Myocyte (in vitro differentiated cells): ENCODE results near the gene PPP1R13L. TPM values are rescaled to one million over a fixed set of nuclear protein-coding genes. Genes with fewer than 3 reads are reported as not detected.
A peak's percentile ranks its signal among the peaks of the same experiment; 100 is the strongest.
"Not testable (repeated sequence)": the region's sequence is repeated elsewhere in the genome, so short reads cannot be mapped to it uniquely, and the experiment has no call there.

Experiments
- DNase-seq: peaks from one replicate; pipeline ENCODE4 v3.0.0-alpha.2; 2012; ENCODE audit warnings: low read depth
- total RNA-seq: library from RNA; depleted of rRNA; stranded (reverse); fragments of >200 nt; gene quantifications from 2 replicates; pipeline ENCODE4 v1.2.3, GENCODE V29; 2014

PPP1R13L gene
- total RNA-seq, 1 donor from 2014 or later: 1.3 TPM

DNA sequence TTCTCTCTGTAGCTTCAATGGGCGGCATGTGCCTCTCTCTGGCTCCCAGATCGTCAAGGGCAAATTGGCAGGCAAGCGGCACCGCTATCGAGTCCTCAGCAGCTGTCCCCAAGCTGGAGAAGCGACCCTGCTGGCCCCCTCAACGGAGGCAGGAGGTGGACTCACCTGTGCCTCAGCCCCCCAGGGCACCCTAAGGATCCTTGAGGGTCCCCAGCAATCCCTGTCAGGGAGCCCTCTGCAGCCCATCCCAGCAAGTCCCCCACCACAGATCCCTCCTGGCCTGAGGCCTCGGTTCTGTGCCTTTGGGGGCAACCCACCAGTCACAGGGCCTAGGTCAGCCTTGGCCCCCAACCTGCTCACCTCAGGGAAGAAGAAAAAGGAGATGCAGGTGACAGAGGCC lies 3.3 kb upstream of the PPP1R13L start:
- no peak for DNase-seq

- DNase-seq: not testable (repeated sequence)
Measured at GRCh38 chr19:45407585-45407984, 2.7 kb upstream of the PPP1R13L start.

- DNase-seq: no peak
Measured at GRCh38 chr19:45407091-45407375, 2.2 kb upstream of the PPP1R13L start.

- peak; percentile 90 for DNase-seq
Measured at GRCh38 chr19:45406226-45407090, 1.6 kb upstream of the PPP1R13L start, which contains the start of gene POLR1G. Gene POLR1G, plus strand, starts transcription at chr19:45406644. Its CDS starts 53 bp downstream, at chr19:45406697.

DNA sequence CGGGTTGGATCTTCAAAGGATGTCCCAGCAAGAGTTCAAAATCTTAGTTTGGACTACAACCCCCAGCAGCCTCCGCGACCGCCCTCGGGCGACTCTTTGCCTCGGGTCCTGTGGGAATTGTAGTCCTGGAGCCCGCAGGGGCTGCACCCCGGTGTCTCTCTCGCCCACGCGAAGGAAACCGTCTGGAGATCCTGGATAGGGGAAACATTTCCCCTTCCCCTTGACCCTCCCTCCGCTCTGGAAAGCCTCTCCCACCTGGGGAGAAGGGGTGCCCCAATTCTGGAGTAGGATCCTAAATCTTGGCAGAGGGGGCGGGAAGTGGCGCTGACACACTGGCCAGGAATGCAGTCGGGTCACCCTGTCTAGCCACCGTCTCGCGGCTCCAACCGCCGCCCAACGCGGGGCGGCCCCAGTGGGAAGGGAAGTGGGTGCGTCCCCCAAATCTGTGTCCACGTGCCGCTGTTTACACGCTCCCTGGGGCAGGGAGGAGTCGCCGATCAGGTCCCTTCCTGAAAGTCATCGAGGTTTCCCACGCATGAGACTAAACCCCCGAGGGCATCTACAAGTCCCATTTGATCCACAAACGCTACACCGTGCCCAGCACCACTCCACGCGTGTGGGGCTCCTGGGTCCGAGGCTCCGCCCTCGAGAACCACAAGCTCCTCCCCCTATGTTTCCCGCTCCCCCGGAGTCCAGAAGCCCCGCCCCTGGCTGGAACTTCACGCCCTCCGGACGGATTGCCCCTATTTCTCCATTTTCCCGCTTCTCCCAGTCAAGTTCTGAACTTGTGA lies 761 bp upstream of the PPP1R13L start:
- DNase-seq: peak; percentile 86

- DNase-seq: no peak
Measured at GRCh38 chr19:45403781-45404556, 900 bp downstream of the PPP1R13L start.

GRCh38 chr19:45403272-45403671 lies 1.6 kb downstream of the PPP1R13L start:
- no peak for DNase-seq

GRCh38 chr19:45402298-45403061 lies 2.4 kb downstream of the PPP1R13L start:
- DNase-seq: peak; percentile 41

- DNase-seq: no peak
Measured at GRCh38 chr19:45401815-45402214, 3.1 kb downstream of the PPP1R13L start.

- no peak for DNase-seq
Measured at GRCh38 chr19:45400192-45400591, 4.7 kb downstream of the PPP1R13L start.

- DNase-seq: no peak
Measured at GRCh38 chr19:45395821-45396617, 8.8 kb downstream of the PPP1R13L start.

GRCh38 chr19:45391871-45392665 lies 12.8 kb downstream of the PPP1R13L start:
- DNase-seq: no peak

DNA sequence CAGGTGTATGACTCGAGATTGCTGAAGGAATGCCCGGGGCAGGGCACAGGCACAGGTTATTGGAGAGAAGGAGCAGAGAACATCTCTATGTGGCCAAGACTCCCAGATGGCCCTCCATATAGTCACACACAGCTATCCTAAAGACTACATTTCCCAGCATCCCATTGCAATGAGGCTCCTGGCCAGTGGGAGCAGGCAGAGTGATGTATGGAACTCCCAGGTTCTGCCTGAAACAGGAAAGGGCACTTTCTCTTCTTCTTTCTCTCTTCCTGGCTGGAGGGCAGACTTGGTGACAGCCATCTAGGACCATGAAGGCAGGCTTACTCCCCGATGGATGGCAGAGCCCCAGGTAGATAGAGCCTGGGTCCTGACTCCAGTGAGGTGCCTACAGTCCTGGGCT lies 13.5 kb downstream of the PPP1R13L start:
- DNase-seq: no peak

DNA sequence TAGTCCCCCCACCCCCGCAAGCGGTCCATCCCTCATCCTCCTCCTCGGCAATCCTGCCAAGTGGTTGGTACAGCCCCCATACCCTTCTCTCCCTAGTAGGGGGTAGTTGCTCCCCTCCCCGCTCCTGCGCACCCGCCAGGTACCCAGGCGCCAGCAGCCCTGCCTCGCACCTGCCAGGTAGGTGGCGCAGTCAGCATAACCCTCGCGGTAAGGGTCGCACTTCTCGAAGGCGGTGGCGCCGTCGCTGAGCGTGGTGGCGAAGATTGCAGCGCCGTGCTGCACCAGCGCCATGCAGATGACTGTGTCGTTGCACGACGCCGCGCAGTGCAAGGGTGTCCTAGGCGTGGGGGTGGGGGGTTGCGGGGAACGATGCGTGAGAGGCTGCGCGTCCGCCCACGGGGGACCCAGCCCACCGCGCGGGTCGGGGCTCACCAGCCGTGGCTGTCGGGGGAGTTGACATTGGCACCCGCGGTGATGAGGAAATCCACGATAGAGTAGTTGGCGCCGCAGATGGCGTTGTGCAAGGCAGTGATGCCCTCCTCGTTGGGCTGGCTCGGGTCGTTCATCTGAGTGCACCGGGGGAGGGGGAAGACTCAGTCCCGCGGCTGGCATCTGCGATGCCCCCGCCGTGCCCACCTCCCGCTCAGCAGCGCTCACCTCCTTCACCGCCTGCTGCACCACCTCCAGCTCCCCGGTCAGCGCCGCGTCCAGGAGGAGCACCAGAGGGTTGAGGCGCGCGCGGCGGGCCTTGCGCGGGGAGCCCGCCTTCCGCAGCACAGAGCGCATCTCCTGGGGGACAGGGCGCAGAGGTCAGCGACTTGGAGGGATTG lies 19.3 kb downstream of the PPP1R13L start:
- no peak for DNase-seq

GRCh38 chr19:45382426-45382825 lies 22.4 kb downstream of the PPP1R13L start:
- no peak for DNase-seq

DNA sequence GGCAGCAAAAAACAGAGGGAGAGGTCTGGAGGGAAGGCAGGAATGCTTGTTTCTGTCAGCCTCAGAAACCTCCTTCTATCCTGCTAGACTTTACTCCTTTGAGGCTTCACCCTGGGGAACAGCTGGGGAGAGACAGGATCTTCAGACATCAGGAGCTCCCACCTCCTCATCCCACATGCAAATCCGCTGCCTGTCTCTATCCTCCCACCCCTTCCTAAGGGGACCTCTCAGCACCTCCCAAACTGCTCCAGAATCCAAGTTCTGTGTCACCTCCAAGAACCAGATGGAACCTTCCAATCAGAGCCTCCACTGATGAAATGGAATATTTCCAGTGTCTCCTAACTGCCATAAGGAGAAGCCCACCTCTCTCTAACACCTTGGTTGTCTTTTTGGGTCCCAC lies 24.8 kb downstream of the PPP1R13L start:
- no peak for DNase-seq

DNA sequence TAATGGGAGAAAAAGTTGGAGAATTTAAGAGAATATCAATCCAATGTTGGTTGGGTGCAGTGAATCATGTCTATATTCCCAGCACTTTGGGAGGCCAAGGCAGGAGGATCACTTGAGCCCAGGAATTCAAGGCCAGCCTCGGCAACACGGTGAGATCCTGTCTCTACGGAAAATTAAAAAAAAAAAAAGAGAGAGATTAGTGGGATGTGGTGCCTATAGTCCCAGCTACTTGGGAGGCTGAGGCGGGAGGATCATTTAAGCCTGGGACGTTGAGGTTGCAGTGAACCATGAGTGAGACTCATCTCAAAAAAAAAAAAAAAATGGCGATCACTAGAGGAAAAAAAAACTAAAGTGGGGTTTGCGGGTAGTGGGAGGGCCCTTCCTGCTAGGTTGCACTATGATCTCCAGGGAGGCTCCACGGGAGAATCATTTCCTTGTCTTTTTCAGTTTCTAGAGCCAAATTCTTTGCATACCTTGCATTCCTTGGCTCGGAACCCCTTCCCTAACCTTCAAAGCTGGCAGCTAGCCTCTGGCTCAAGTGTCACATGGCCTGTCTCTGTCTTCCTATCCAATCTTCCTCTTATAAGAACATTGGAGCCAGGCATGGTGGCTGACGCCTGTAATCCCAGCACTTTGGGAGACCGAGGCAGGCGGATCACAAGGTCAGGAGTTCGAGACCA lies 28.7 kb downstream of the PPP1R13L start:
- peak; percentile 81 for DNase-seq
